HG02642 (cell line): ENCODE measurements around the gene IFFO2.
"Not testable (repeated sequence)": the region's sequence is repeated elsewhere in the genome, so short reads cannot be mapped to it uniquely, and the experiment has no call there.

Source experiments
- ATAC-seq: cut with Tn5 transposase; IDR thresholded peaks from one replicate; pipeline ENCODE4 v1.9.1; 2021; ENCODE audit warnings: mild to moderate bottlenecking; ENCODE audit not compliant: unreplicated experiment, poor library complexity

Gene IFFO2

DNA sequence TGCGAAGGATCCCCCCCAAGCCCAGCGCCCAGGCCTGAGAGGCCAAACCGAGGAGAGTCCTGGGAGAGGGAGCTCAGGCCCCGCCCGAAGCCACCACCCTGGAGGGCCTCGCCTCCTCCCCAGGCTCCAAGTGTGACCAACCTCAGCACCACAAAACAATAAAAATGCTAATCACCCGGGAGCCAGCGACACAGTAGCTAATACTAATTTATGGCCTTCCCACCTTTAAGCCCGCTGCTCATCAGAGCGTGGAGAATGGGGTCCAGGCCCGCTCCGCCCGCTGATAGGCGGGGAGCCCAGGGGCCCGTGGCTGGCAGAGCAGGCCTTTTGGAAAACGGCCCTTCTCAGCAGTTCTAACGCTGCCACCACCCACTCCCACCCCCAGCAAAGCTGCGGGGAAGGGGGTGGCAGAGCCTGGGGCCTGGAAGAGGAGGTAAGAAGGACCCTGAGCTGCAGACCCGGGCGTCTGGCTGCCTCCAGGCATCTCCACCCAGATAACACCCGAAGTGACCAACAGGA is 76.6 kb downstream of the IFFO2 start:
- ATAC-seq, result no peak

DNA sequence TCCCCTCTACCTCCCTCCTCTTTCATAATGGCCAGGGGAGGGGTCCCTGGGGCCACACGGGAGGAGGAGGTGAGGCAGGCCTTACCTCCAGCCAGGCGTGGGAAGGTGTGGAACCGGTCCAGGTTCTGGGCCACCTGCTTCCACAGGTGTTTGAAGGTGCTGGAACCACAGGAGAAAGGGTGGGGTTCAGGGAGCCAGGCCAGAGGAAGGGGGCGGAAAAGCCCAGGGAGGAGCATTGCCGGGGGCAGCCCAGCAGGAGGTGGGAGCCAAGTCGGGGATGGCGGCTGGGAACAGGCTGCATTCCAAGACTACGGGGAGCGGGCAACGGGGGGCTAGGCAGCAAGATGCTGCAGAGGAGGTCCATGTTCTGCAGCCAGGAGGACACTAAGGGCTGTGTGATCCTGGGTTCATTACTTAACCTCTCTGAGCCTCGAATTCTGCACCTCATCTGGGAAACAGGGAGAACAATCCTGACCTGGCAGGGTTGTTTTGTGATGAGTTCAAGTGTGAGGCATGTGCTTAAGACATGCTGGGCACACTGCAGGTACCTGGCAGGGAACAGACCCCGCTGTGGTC is 77.2 kb downstream of the IFFO2 start:
- ATAC-seq, result no peak

DNA sequence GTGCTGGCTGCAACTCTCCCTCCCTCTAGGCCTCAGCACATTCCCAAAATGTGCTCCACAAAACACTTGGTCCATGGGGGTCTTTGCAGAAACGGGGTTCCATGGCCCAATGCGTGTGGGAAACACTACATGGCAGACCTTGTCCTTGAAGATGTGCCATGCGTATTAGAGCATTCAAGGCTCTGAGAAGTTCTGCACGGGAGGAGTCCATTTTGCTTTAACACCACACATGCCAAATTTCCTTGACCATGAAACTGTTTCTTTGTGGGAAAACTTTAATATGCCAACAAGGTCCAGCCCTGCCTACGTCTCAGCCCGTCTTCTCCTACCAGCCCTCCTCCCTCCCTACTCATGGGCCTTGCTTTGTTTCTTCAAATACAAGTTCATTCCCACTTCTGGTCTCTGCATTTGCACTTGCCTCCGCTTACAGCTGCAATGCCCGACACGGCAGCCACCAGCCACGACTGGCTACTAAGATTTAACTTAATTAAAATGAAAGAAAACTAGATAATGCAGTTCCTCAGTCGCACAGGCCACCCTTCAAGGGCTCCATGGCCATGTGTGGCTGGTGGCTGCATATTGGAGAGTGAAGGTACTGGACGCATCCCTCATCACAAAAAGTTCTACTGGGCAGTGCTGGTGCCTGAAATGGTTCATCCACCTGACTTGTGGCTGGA is 77.8 kb downstream of the IFFO2 start:
- no peak for ATAC-seq

DNA sequence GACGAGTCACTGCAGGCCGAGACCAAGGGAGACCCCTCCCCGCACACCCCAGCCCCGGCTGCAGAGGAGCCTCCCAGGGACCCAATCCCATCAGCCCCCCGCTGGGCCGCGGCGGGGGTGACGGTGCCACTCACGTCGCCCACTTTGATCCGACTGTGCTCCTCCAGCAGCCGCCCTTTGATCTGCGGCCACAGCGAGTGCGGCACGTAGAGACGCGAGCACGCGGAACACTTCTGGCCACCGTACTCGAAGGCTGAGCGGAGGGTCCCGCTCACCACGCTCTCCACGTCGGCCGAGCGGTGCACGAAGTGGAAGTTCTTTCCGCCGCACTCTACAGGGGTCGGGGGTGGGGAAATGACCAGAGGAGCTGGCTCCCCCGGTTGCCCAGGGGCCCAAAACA is 79.2 kb downstream of the IFFO2 start:
- ATAC-seq, result no peak

DNA sequence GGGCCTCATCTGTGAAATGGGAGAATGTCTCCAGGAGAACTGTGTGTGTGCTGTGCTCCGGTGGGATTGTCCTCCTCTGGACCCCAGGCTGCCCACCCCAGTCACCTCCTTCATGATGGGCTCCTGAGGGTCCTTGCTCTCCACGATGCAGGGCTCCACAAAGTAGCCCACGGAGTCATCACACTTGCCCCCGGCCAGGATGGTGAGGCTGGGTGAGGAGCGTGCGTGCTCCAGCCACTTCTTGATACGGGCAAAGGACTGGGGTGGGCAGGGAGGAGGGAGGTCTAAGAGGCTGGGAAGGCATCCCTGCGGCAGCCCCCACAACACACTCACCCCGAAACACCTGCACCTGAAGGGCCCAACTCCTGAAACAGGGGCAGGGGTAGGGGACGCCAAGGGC is 80.3 kb downstream of the IFFO2 start:
- no peak for ATAC-seq

DNA sequence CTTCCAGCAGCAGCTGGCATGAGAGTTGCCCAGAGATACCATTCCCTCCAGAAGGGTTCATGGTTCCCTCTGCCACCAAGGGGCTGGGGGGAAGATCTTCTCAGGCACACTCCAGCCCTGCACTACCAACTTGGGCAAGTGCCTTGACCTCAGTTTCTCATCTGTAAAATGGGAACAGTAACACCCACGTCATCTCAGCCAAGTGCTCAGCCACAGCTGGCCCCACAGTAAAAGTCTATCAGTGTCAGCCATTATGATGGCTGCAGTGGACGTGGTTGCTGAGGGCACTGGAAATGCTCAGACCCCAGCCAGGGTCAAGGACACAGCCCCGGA is 80.7 kb downstream of the IFFO2 start:
- ATAC-seq, result no peak

DNA sequence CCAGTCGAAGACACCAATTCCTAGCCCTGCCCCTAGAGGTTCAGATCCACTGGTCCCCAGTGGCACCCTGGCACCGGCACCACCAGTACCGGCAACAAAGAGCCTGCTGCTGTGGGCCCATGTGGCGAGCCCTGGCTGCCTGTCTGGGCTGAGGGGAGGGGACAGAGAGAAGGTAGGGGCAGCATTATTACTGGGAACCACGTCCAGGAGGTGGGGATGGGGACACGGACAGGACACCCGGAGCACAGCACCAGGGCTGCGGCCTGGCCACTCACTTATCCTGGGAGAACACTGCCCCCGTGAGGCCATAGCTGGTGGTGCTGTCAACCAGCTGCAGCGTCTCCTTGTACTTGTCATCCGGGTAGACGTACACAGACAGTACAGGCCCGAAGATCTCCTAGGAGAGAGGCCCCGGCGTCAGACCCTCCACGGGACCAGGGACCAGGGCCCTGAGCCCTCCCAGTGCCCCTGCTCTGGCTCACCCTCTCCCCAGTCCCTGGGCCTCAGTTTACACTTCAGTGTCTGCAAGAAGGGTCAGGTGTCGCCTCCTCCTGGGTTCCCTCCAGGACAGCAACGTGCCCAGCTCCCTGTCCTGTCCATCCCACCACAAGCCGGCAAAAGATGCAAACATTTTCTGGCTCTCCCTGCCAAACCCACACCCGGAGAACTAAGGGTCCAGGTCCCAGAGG is 81.2 kb downstream of the IFFO2 start:
- no peak for ATAC-seq

DNA sequence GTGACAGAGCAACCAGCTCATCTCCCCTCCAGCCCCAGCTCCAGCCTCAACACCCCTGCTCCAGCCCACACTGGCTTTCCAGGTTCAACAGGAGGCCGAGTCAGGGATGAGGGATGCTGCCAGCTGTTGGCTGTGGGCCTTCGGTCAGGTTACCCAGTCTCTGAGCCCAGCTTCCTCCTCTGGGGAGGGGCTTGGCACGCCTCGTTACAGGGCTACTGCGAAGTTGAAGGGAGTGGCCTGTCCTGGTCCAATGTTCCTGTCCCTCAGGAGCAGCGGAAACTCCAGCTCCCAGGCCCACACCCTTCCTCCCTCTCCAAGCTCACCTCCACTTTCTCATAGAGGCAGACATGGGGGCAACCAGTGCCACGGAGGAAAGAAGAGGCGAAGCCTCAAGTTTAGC is 81.9 kb downstream of the IFFO2 start:
- ATAC-seq, result no peak

DNA sequence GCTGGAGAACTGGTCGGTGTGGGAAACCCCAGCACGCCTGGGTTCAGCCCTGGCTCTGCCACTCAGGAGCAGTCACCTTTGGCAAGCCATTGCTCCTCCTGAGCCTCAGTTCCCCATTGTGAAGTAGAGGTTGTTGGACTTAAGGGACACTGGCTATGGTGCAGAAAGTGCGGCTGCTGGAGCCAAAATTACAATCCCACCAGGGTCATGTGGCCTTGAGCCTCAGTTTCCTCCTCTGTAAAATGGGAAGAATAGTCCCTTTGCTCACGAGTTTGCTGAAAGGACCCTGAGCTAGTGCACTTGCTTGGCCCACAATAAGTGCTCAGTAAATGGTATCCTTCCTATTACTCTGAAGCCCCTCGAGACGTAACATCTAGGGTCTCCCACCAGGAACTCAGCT is 82.4 kb downstream of the IFFO2 start:
- ATAC-seq, result no peak

DNA sequence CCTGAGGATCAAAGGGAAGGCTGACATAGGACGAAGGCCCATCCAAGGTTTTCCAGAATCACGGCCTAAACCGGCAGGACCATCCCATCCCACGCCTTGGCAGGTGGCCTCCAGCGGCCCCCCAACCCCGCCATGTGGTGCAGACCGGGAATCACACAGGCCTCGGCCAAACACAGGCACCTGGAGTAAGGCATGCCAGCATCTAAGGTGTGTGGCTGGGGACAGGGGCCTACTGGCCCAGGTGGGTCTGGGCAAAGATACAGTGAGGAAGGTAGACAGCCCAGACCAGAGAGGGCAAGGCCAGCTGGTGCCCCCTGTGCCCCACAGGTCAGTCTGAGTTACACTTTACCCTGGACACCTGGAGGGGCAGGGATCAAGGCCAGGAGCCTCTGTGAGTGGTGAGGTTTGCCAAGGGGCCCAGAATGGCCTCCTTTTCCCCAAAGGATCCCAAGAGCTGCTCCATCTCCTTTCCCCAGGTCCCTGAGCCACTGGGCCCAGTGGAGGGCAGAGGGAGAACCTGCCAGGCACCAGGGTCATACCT is 84.3 kb downstream of the IFFO2 start:
- no peak for ATAC-seq

DNA sequence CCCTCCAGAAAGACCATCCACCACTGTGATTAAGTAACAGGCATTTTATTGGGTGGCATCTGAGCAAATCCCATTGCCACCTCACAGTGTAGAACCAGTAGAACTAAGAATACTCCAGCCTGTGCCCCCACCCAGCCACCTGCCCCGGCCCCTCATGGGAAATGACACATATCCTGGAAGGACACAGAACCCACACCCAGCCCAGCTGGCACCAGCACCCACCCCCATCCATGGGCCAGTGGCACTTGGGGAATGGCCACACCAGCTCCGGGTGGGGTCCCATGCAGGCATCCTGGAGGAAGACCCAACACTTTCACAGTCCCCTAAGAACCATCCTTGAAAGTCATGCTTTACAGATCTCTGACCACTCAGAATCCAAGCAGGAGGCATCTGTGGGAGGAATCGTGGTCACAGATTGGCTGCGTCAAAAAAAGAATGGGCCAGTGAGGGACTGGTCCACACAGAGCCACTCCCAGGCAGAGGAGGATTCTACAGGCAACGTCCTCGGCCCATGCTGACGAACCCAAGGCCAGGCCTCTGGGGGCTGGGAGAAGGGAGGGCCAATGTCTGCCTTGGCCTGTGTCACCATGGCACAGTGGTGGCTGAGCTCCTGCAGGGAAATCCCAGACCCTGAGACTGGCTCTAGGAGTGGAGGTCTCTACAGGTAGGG is 84.9 kb downstream of the IFFO2 start:
- ATAC-seq, result no peak

DNA sequence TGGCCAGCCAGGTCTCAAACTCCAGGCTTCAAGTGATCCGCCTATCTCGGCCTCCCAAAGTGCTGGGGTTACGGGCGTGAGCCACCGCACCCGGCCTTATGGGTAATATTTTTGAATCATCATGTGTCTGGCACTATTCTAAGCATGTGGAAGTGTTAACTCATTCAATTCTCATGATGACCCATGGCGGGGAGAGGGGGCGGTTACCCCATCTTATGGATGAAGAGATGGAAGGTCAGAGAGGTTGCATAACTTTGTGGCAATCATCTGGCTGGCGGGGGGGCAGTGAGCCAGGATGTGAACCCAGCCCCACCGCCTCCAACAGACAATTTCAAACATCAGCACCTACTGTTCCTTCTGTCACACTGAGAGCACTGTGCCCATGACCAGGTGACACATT is 85.5 kb downstream of the IFFO2 start:
- ATAC-seq, result no peak

DNA sequence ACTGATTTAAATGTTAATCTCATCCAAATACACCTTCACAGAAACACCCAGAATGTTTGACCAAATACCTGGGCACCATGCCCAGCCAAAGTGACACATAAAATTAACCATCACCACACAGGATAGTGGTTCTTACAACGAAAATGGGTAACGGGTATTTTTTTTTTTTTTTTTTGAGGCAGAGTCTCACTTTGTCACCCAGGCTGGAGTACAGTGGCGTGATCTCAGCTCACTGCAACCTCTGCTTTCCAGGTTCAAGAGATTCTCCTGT is 85.9 kb downstream of the IFFO2 start:
- not testable (repeated sequence) for ATAC-seq

DNA sequence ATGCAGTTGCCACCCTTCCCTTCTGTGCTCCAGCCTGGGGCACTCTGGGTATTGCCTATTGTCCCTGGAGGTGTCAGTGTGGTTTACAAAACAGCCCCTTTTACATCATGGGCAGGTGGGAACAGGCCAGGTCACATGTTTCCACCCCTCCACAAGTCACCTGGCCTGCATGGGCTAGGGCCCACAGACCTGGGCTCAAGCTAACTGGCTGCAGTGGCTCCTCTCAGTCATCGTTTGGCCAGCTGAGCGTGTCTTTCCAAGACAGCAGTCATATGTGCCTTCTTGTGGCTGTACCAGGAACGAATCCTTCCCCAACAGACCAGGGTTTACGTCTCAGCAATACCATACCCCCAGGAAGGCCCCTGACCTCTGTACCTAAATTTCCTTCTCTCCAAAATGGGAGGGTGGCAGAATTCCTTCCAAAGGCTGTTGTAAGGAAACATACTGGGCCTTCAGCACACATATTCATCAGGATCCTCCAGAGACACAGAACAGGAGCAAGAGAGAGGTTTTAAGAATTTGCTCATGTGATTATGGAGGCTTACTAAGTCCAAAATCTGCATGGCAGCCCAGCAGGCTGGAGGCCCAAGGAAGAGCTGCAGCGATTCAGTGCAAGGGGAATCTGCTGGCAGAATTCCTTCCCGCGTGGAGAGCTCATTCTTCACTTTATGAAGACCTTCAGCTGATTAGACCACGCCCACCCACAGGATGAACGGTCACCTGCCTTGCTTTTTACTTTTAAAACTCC is 86.5 kb downstream of the IFFO2 start:
- ATAC-seq, result no peak

DNA sequence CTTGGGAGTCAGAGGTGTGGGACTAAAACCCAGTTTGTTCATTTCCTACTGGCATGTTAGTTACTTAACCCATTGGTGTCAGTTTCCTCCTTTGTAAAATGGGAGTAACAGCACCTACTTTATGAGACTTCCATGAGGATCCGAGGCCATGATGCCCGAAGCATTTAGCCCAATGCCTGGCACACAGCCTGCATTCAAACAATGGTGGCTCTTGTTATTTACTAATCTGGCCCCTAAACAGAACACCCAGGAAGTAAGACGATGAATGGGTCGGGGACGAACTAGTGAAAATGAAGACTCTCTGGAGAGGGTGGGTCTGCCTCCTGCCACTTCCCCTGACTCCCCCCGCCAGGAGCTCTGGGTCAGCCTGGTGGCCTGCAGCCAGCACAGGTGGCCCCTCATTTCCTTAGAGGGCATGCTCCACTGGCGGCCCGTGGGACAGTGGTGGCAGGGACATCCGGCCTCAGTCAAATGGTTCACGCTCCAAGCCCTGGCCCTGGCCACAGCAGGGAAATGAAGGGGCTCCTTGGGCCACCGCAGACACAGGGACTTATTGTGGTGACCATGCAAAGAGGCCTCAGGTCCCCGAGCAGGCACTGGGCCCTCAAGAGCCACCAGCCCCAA is 87.6 kb downstream of the IFFO2 start:
- no peak for ATAC-seq

DNA sequence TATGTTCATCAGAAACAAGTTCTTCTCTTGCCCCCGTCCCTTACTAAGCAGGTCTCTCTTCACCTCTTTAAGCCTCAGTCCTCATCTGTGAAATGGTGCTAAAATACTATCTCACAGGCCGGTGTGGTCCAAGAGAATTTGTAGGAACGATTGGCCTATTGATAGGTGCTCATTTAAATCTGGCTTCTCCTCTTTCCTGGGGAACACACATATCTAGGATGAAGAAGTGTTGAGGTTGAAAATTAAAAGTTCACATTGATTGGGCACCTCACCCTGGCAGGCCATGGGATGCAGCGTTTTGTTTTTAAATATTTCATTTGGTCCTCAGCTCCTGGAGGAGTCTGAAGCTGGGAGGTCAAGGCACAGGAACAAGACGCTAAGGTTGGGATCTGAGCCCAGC is 88.1 kb downstream of the IFFO2 start:
- no peak for ATAC-seq

DNA sequence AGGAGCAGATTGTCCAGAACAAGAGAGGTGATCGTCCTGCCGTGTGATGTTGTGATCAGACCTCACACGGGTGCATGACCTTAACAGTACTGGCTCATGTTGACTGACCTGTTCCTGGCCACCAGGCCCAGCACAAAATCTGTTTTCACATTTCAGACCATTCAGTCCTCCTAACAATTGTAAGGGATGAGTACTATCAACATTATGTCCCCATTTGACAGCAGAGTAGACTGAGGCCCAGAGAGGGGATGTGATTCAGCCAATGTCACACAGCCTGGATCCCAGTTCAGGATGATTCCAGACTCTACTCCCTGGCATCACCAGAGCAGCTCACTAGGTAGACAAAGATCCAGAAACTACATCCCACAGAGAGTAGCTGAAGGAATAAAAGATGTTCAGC is 89.6 kb downstream of the IFFO2 start:
- no peak for ATAC-seq

DNA sequence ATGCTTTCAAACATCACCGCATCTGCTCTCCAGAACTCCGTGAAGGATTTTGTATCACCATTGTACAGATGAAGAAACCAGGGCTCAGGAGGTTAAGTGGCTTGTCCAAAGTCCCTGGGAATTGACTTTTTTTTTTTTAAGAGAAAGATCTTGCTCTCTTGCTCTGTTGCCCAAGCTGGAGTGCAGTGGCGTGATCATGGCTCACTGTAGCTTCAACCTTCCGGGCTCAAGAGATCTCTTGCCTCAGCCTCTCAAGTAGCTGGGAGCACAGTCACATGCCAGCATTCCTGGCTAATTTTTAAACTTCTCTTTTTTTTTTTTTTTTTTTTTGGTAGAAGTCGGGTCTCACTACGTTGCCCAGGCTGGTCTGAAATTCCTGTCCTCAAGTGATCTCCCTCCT is 90.2 kb downstream of the IFFO2 start:
- ATAC-seq, result no peak

DNA sequence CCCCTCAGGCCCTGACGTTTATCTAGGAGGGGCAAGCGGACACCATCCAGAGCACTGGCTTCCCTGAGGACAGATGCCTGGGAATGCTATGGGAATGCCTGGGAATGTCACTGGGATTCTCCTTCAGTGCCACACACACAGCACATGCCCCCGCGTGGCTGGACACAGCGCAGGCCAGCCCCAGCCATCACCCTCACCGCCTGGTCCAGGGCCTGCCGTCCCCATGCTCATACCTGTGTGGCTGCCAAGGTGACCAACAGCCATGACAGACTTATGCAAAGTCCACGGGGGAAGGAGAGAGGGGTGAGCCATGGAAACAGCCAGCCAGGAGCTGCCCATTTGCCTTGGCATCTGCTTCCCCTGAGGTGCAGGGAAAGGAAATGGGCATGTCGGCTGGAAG is 91.3 kb downstream of the IFFO2 start:
- ATAC-seq, result no peak

DNA sequence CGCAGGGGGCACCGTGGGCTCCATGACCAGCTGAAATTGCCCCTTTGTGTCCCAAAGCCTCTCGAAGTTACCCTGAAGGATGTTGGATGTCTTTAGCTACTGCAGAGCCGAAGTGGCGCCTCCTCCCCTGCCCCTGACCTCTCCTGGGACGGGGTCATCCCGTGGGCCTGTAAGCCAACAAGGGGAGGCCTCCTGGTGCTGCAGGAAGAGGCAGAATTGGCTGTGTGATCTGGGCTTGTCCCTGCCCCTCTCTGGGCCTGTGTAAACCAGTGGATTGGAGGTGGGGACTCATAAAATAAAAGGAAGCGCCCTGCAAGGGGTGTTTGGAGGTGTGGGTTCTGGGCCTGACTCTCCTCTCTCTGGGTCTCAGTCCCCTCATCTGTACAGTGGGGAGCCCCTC is 94.9 kb downstream of the IFFO2 start:
- ATAC-seq, result no peak
